Gastroesophageal sphincter (tissue), 4 donors: ENCODE measurements around the gene CNTNAP2. TPM values are rescaled to one million over a fixed set of nuclear protein-coding genes. Genes with fewer than 3 reads are reported as not detected.
"Not testable (repeated sequence)": the region's sequence is repeated elsewhere in the genome, so short reads cannot be mapped to it uniquely, and the experiment has no call there.

Source experiments
- ATAC-seq: fragments of 150-250 bp; one replicate; pipeline ENCODE4 v1.9.1; 2016; ENCODE audit warnings: mild to moderate bottlenecking, moderate library complexity
- H3K27ac ChIP-seq, 4 donors: fragments of 200-600 bp; sonication (generic) in 3 of 4; 1 replicate in 3 of 4; 2 replicates in 1 of 4; pipeline ENCODE4 v1.5.1; 2016 to 2019
- H3K27me3 ChIP-seq: fragments of 200-600 bp; sonication (generic); one replicate; pipeline ENCODE4 v1.5.1; 2019
- H3K36me3 ChIP-seq, 2 donors: fragments of 200-600 bp; sonication (generic); one replicate each; pipeline ENCODE4 v1.5.1; 2019; ENCODE audit warnings: control low read depth in 1 of 2
- H3K4me1 ChIP-seq, 3 donors: fragments of 200-600 bp; sonication (generic); 1 replicate in 2 of 3; 2 replicates in 1 of 3; pipeline ENCODE4 v1.5.1; 2016 to 2019; ENCODE audit warnings: control low read depth in 2 of 3
- H3K4me3 ChIP-seq, 2 donors: fragments of 200-600 bp; sonication (generic); one replicate each; pipeline ENCODE4 v1.5.1; 2019; ENCODE audit warnings: mild to moderate bottlenecking in 1 of 2, moderate library complexity in 1 of 2
- H3K9me3 ChIP-seq, 3 donors: fragments of 200-600 bp; sonication (generic); one replicate each; pipeline ENCODE4 v1.5.1; 2017 to 2019; ENCODE audit warnings: control low read depth in 2 of 3
- EP300 ChIP-seq: sonication (generic); formaldehyde crosslinking; IDR thresholded peaks from one replicate; pipeline ENCODE4 v1.6.1; 2017; ENCODE audit warnings: antibody characterized with exemption, mild to moderate bottlenecking
- POLR2A ChIP-seq, 2 donors: fragments of 450-650 bp; IDR thresholded peaks; one replicate each; pipeline ENCODE4 v1.6.1; 2017; ENCODE audit warnings: antibody characterized with exemption in 2 of 2, mild to moderate bottlenecking in 2 of 2, moderate library complexity in 1 of 2
- POLR2AphosphoS5 ChIP-seq: sonication (generic); formaldehyde crosslinking; IDR thresholded peaks from one replicate; pipeline ENCODE4 v1.6.1; 2017; ENCODE audit warnings: antibody characterized with exemption
- WGBS, 2 donors: methylation state at CpG; one replicate each; pipeline ENCODE4 v1.1.5; 2018; ENCODE audit warnings: low coverage in 1 of 2; 5-methylcytosine and 5-hydroxymethylcytosine counted together
- total RNA-seq, 4 donors: library from RNA; depleted of rRNA; stranded (reverse); fragments of >200 nt; gene quantifications; one replicate each; pipeline ENCODE4 v1.1.0, GENCODE V29; 2016
- TF ChIP-seq, protein P1 (sequence below), 4 experiments: fragments of 200-600 bp in 2 of 4; fragments of 450-650 bp in 2 of 4; sonication (generic) in 1 of 4; IDR thresholded peaks; one replicate each; pipeline ENCODE4 v1.5.1; 2017 to 2019; ENCODE audit warnings: antibody characterized with exemption in 4 of 4, mild to moderate bottlenecking in 2 of 4, moderate library complexity in 2 of 4

CNTNAP2 gene
- total RNA-seq, 4 donors from 2014 or later, result 1.5 to 8.9 (median 3.2) TPM

GRCh38 chr7:146902728-146903127 is 786.1 kb downstream of the CNTNAP2 start:
- ATAC-seq, result no peak

DNA sequence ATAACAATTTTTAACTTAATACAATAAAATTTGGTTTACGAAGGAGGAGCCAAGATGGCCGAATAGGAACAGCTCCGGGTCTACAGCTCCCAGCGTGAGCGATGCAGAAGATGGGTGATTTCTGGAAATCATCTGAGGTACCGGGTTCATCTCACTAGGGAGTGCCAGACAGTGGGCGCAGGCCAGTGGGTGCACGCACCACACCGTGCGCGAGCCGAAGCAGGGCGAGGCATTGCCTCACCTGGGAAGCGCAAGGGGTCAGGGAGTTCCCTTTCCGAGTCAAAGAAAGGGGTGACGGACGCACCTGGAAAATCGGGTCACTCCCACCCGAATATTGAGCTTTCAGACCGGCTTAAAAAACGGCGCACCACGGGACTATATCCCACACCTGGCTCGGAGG is 789.1 kb downstream of the CNTNAP2 start:
- not testable (repeated sequence) for H3K4me3 ChIP-seq, H3K27ac ChIP-seq, H3K36me3 ChIP-seq, H3K27me3 ChIP-seq, H3K9me3 ChIP-seq, ATAC-seq, H3K4me1 ChIP-seq
- 96% methylated on average over 20 of the region's 24 CpGs; no CpG with 5 or more reads in 1 of the 2 donors for WGBS, 2 donors

More at GRCh38 chr7:146902728-146903127, 786.1 kb downstream of the CNTNAP2 start:
- Histone ChIP-seq H3K4me3 (no peak overlapping the region), H3K36me3 (no peaks in the 10 kb centered on the region), H3K9me3 (no peaks in the 10 kb centered on the region), H3K27ac (no peak overlapping the region), H3K27me3 (no peaks in the 10 kb centered on the region), H3K4me1 (no peaks in the 10 kb centered on the region)
- no peak for TF ChIP-seq POLR2A (IDR thresholded peaks at IDR 0.05)
- TF ChIP-seq, protein P1, sequence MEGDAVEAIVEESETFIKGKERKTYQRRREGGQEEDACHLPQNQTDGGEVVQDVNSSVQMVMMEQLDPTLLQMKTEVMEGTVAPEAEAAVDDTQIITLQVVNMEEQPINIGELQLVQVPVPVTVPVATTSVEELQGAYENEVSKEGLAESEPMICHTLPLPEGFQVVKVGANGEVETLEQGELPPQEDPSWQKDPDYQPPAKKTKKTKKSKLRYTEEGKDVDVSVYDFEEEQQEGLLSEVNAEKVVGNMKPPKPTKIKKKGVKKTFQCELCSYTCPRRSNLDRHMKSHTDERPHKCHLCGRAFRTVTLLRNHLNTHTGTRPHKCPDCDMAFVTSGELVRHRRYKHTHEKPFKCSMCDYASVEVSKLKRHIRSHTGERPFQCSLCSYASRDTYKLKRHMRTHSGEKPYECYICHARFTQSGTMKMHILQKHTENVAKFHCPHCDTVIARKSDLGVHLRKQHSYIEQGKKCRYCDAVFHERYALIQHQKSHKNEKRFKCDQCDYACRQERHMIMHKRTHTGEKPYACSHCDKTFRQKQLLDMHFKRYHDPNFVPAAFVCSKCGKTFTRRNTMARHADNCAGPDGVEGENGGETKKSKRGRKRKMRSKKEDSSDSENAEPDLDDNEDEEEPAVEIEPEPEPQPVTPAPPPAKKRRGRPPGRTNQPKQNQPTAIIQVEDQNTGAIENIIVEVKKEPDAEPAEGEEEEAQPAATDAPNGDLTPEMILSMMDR (IDR thresholded peaks at IDR 0.05), result no peak
- TF ChIP-seq POLR2AphosphoS5, result no peak
- no peak for TF ChIP-seq EP300
- 82 to 83% methylated on average over 7 to 8 of the region's 8 CpGs for WGBS, 2 donors

GRCh38 chr7:146922782-146923181 is 806.2 kb downstream of the CNTNAP2 start:
- no peak overlapping the region for H3K4me3 ChIP-seq
- WGBS, 2 donors, result 34 to 46% methylated on average over 2 of the region's 2 CpGs
- no peaks in the 10 kb centered on the region for H3K4me1 ChIP-seq
- no peak for TF ChIP-seq POLR2A (IDR thresholded peaks at IDR 0.05)
- TF ChIP-seq POLR2AphosphoS5, result no peak
- no peak for TF ChIP-seq EP300
- TF ChIP-seq, protein P1 (IDR thresholded peaks at IDR 0.05), result no peak
- no peak overlapping the region for H3K27ac ChIP-seq
- H3K36me3 ChIP-seq, result no peaks in the 10 kb centered on the region
- ATAC-seq, result no peak
- H3K27me3 ChIP-seq, result no peaks in the 10 kb centered on the region
- H3K9me3 ChIP-seq, result peaks cover 0 to 7% (median 0%) of the 10 kb centered on the region in 3 donors

- H3K36me3 ChIP-seq, result no peaks in the 10 kb centered on the region
- no peak for TF ChIP-seq POLR2A (IDR thresholded peaks at IDR 0.05)
- no peak for TF ChIP-seq EP300
- TF ChIP-seq POLR2AphosphoS5, result no peak
- TF ChIP-seq, protein P1 (IDR thresholded peaks at IDR 0.05), result no peak
- H3K9me3 ChIP-seq, result no peaks in the 10 kb centered on the region
- no peaks in the 10 kb centered on the region for H3K27me3 ChIP-seq
- no peak overlapping the region for H3K27ac ChIP-seq
- H3K4me1 ChIP-seq, result no peaks in the 10 kb centered on the region
- no peak for ATAC-seq
- H3K4me3 ChIP-seq, result no peak overlapping the region
- WGBS, 2 donors, result 13 to 46% methylated on average over 2 of the region's 2 CpGs
These were observed 810.2 kb downstream of the CNTNAP2 start for GRCh38 chr7:146926841-146927240.

DNA sequence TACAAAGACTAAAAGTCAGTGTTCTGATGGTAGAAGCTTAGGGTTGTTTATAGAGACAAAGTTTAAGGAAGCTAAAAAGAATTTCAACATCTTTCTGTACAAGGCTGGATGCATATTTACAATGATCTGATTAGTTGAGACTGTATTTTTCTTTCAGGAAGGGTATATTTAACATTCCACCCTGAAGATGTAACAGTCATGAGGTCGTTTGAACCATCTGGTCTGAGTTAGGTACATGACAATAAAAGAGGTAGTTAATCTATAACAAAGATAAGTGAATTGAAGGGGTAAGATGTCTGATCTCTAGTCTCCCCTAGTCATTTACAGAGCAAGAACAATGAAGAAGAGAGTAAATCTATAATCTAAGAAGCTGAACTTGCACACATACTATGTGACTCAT is 821.2 kb downstream of the CNTNAP2 start:
- ATAC-seq, result no peak
- H3K9me3 ChIP-seq, result no peaks in the 10 kb centered on the region
- no peaks in the 10 kb centered on the region for H3K27me3 ChIP-seq
- no peak overlapping the region for H3K27ac ChIP-seq
- no peaks in the 10 kb centered on the region for H3K36me3 ChIP-seq
- H3K4me1 ChIP-seq, result no peaks in the 10 kb centered on the region
- H3K4me3 ChIP-seq, result no peak overlapping the region
- WGBS, 2 donors, result 0 to 16% methylated on average over 1 of the region's 1 CpG
- TF ChIP-seq POLR2A (IDR thresholded peaks at IDR 0.05) (no peak), POLR2AphosphoS5 (no peak), EP300 (no peak)
- TF ChIP-seq, protein P1 (IDR thresholded peaks at IDR 0.05), result no peak
